OCI-LY3 (cell line): ENCODE data around the gene CELF4.

Experiments used
- H2AFZ ChIP-seq: fragments of 200-600, 300-600 bp; shearing (Covaris generic); 2 replicates; pipeline ENCODE4 v1.6.0; 2014; ENCODE audit warnings: antibody characterized with exemption, low read depth, low read length
- H3K27ac ChIP-seq: fragments of 200-600, 300-600 bp; sonication (generic); 2 replicates; pipeline ENCODE4 v1.5.1; 2014; ENCODE audit warnings: mild to moderate bottlenecking, low read length, moderate library complexity, mixed read lengths
- H3K27me3 ChIP-seq: fragments of 200-600, 300-600 bp; sonication (generic); 2 replicates; pipeline ENCODE4 v1.6.1; 2014; ENCODE audit warnings: low read depth, low read length, mixed read lengths
- H3K36me3 ChIP-seq: fragments of 200-600, 300-600 bp; sonication (generic); replicated peaks from 2 replicates; pipeline ENCODE3; 2014; ENCODE audit warnings: low read depth, low read length, mixed read lengths
- H3K4me1 ChIP-seq: fragments of 300-600, 200-600 bp; sonication (generic); 2 replicates; pipeline ENCODE4 v1.6.1; 2014; ENCODE audit warnings: low read length, mixed read lengths
- H3K4me2 ChIP-seq: fragments of 200-600, 300-600 bp; sonication (generic); 2 replicates; pipeline ENCODE4 v1.6.1; 2014; ENCODE audit warnings: low read length, mixed read lengths
- H3K4me3 ChIP-seq: fragments of 300-600, 200-600 bp; sonication (generic); 2 replicates; pipeline ENCODE4 v1.5.1; 2014; ENCODE audit warnings: antibody characterized with exemption, mild to moderate bottlenecking, low read length, moderate library complexity
- H3K79me2 ChIP-seq: fragments of 300-600, 200-600 bp; shearing (Covaris generic); 2 replicates; pipeline ENCODE4 v1.6.1; 2014; ENCODE audit warnings: mild to moderate bottlenecking, low read length, mixed read lengths
- H3K9ac ChIP-seq: fragments of 300-600, 200-600 bp; shearing (Covaris generic); 2 replicates; pipeline ENCODE4 v1.6.0; 2014; ENCODE audit warnings: mild to moderate bottlenecking, low read length, moderate library complexity
- H3K9me3 ChIP-seq: fragments of 200-600, 300-600 bp; shearing (Covaris generic); 2 replicates; pipeline ENCODE4 v1.6.1; 2014; ENCODE audit warnings: low read length, mixed read lengths; ENCODE audit not compliant: insufficient read depth
- H4K20me1 ChIP-seq: fragments of 200-600, 300-600 bp; sonication (generic); 2 replicates; pipeline ENCODE4 v1.6.1; 2016; ENCODE audit warnings: low read length, mixed read lengths; ENCODE audit not compliant: insufficient read depth
- EZH2phosphoT487 ChIP-seq: fragments of 200-600 bp; shearing (Covaris generic); IDR thresholded peaks from 2 replicates; pipeline ENCODE4 v1.6.1; 2018; ENCODE audit warnings: antibody characterized with exemption, mixed run types, low read depth
- TF ChIP-seq, protein P1 (sequence below): fragments of 200-600, 300-600 bp; sonication (generic); IDR thresholded peaks from 2 replicates; pipeline ENCODE4 v1.5.1; 2014; ENCODE audit warnings: antibody characterized with exemption, low read length, low read depth

CELF4 gene

GRCh38 chr18:37299471-37300304 is 265.9 kb downstream of the CELF4 start:
- Histone ChIP-seq H3K27ac (no peak overlapping the region), H3K27me3 (no peaks in the 10 kb centered on the region), H3K79me2 (no peaks in the 10 kb centered on the region)

GRCh38 chr18:37298816-37299215 is 266.8 kb downstream of the CELF4 start:
- H3K4me3 ChIP-seq: no peak overlapping the region
- H3K27ac ChIP-seq: no peak overlapping the region
- H4K20me1 ChIP-seq: no peaks in the 10 kb centered on the region
- no peak overlapping the region for H3K4me2 ChIP-seq
- no peaks in the 10 kb centered on the region for H3K4me1 ChIP-seq
- H3K36me3 ChIP-seq: no peaks in the 10 kb centered on the region
- TF ChIP-seq, protein P1, sequence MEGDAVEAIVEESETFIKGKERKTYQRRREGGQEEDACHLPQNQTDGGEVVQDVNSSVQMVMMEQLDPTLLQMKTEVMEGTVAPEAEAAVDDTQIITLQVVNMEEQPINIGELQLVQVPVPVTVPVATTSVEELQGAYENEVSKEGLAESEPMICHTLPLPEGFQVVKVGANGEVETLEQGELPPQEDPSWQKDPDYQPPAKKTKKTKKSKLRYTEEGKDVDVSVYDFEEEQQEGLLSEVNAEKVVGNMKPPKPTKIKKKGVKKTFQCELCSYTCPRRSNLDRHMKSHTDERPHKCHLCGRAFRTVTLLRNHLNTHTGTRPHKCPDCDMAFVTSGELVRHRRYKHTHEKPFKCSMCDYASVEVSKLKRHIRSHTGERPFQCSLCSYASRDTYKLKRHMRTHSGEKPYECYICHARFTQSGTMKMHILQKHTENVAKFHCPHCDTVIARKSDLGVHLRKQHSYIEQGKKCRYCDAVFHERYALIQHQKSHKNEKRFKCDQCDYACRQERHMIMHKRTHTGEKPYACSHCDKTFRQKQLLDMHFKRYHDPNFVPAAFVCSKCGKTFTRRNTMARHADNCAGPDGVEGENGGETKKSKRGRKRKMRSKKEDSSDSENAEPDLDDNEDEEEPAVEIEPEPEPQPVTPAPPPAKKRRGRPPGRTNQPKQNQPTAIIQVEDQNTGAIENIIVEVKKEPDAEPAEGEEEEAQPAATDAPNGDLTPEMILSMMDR: no peak
- no peak for TF ChIP-seq EZH2phosphoT487
- H3K27me3 ChIP-seq: 0 out of 2 replicates have a peak, but pooled peaks cover 3% of the 10 kb centered on the region
- H3K9me3 ChIP-seq: no peaks in the 10 kb centered on the region
- no peak overlapping the region for H2AFZ ChIP-seq
- H3K79me2 ChIP-seq: no peaks in the 10 kb centered on the region
- H3K9ac ChIP-seq: no peak overlapping the region

More at GRCh38 chr18:37299471-37300304, 265.9 kb downstream of the CELF4 start:
- Histone ChIP-seq H3K4me1 (no peaks in the 10 kb centered on the region), H3K9me3 (no peaks in the 10 kb centered on the region), H2AFZ (no peak overlapping the region), H3K36me3 (no peaks in the 10 kb centered on the region), H4K20me1 (no peaks in the 10 kb centered on the region), H3K4me3 (no peak overlapping the region), H3K9ac (no peak overlapping the region), H3K4me2 (no peak overlapping the region)
- TF ChIP-seq, protein P1: no peak
- no peak for TF ChIP-seq EZH2phosphoT487

GRCh38 chr18:37297106-37297505 is 268.5 kb downstream of the CELF4 start:
- H3K27ac ChIP-seq: no peak overlapping the region
- no peaks in the 10 kb centered on the region for H3K9me3 ChIP-seq
- no peak overlapping the region for H2AFZ ChIP-seq
- H3K27me3 ChIP-seq: 0 out of 2 replicates have a peak, but pooled peaks cover 3% of the 10 kb centered on the region
- no peak overlapping the region for H3K4me3 ChIP-seq
- H3K9ac ChIP-seq: no peak overlapping the region
- H3K79me2 ChIP-seq: no peaks in the 10 kb centered on the region
- no peaks in the 10 kb centered on the region for H3K4me1 ChIP-seq
- H4K20me1 ChIP-seq: no peaks in the 10 kb centered on the region
- H3K4me2 ChIP-seq: no peak overlapping the region
- H3K36me3 ChIP-seq: no peaks in the 10 kb centered on the region
- TF ChIP-seq, protein P1: no peak
- no peak for TF ChIP-seq EZH2phosphoT487

GRCh38 chr18:37294951-37295350 is 270.6 kb downstream of the CELF4 start:
- Histone ChIP-seq H3K27me3 (0 out of 2 replicates have a peak, but pooled peaks cover 3% of the 10 kb centered on the region), H3K36me3 (no peaks in the 10 kb centered on the region), H3K9ac (no peak overlapping the region), H3K4me2 (no peak overlapping the region), H2AFZ (no peak overlapping the region), H4K20me1 (no peaks in the 10 kb centered on the region), H3K79me2 (no peaks in the 10 kb centered on the region), H3K4me3 (no peak overlapping the region), H3K4me1 (no peaks in the 10 kb centered on the region), H3K9me3 (no peaks in the 10 kb centered on the region), H3K27ac (no peak overlapping the region)
- no peak for TF ChIP-seq EZH2phosphoT487
- TF ChIP-seq, protein P1: peak; percentile 44
